H9 (cell line): ENCODE results near the gene ATM. TPM values are rescaled to one million over a fixed set of nuclear protein-coding genes. Genes with fewer than 3 reads are reported as not detected.

ENCODE experiments used
- DNase-seq: peaks from one replicate; pipeline ENCODE4 v3.0.0-alpha.2; 2017
- H2AFZ ChIP-seq: one replicate; pipeline ENCODE4 v1.6.1; 2013; ENCODE audit warnings: mild to moderate bottlenecking, low read length, control low read depth, moderate library complexity
- H2AK5ac ChIP-seq: 2 replicates; pipeline ENCODE4 v1.6.1; 2013; ENCODE audit warnings: low read length, control low read depth, mixed read lengths; ENCODE audit not compliant: insufficient read length
- H2BK120ac ChIP-seq: one replicate; pipeline ENCODE4 v1.6.1; 2013; ENCODE audit warnings: low read depth, mild to moderate bottlenecking, low read length, control low read depth, inconsistent platforms; ENCODE audit not compliant: poor library complexity, severe bottlenecking
- H2BK12ac ChIP-seq: 2 replicates; pipeline ENCODE4 v1.6.1; 2013; ENCODE audit warnings: low read length, control low read depth, mixed read lengths, low read depth; ENCODE audit not compliant: insufficient read length
- H2BK15ac ChIP-seq: 2 replicates; pipeline ENCODE4 v1.6.1; 2013; ENCODE audit warnings: low read depth, low read length, control low read depth
- H2BK20ac ChIP-seq: one replicate; pipeline ENCODE4 v1.6.1; 2013; ENCODE audit warnings: low read depth, mild to moderate bottlenecking, low read length, control low read depth, inconsistent platforms; ENCODE audit not compliant: poor library complexity, severe bottlenecking
- H2BK5ac ChIP-seq: 2 replicates; pipeline ENCODE4 v1.6.1; 2013; ENCODE audit warnings: low read length, control low read depth, mixed read lengths; ENCODE audit not compliant: insufficient read length
- H3K14ac ChIP-seq: 2 replicates; pipeline ENCODE4 v1.6.1; 2013; ENCODE audit warnings: low read length, control low read depth; ENCODE audit not compliant: insufficient read depth
- H3K18ac ChIP-seq: 2 replicates; pipeline ENCODE4 v1.6.1; 2013; ENCODE audit warnings: low read depth, mild to moderate bottlenecking, mixed read lengths, low read length, control low read depth; ENCODE audit not compliant: insufficient read length
- H3K23ac ChIP-seq: 2 replicates; pipeline ENCODE4 v1.6.1; 2013; ENCODE audit warnings: low read length, control low read depth, mixed read lengths, low read depth; ENCODE audit not compliant: insufficient read length
- H3K23me2 ChIP-seq: 2 replicates; pipeline ENCODE4 v1.6.1; 2013; ENCODE audit warnings: low read depth, mild to moderate bottlenecking, mixed read lengths, low read length, control low read depth; ENCODE audit not compliant: insufficient read length, poor library complexity, severe bottlenecking
- H3K27ac ChIP-seq: 2 replicates; pipeline ENCODE4 v1.5.1; 2013; ENCODE audit warnings: low read length, control low read depth, mixed read lengths, low read depth; ENCODE audit not compliant: insufficient read length
- H3K27me3 ChIP-seq: 2 replicates; pipeline ENCODE4 v1.6.1; 2013; ENCODE audit warnings: low read length, control low read depth, inconsistent platforms; ENCODE audit not compliant: insufficient read depth
- H3K4ac ChIP-seq: 2 replicates; pipeline ENCODE4 v1.6.1; 2013; ENCODE audit warnings: low read depth, mild to moderate bottlenecking, control low read depth, inconsistent platforms, low read length, moderate library complexity
- H3K4me1 ChIP-seq: 2 replicates; pipeline ENCODE4 v1.6.1; 2013; ENCODE audit warnings: low read length, control low read depth, inconsistent platforms; ENCODE audit not compliant: insufficient read depth
- H3K4me2 ChIP-seq: 2 replicates; pipeline ENCODE4 v1.6.1; 2013; ENCODE audit warnings: low read length, control low read depth, mixed read lengths; ENCODE audit not compliant: insufficient read length, insufficient read depth
- H3K56ac ChIP-seq: 2 replicates; pipeline ENCODE4 v1.6.1; 2013; ENCODE audit warnings: low read depth, mild to moderate bottlenecking, mixed read lengths, low read length, control low read depth; ENCODE audit not compliant: insufficient read length
- H3K79me1 ChIP-seq: 2 replicates; pipeline ENCODE4 v1.6.1; 2013; ENCODE audit warnings: low read depth, mild to moderate bottlenecking, moderate library complexity, low read length, control low read depth, inconsistent platforms; ENCODE audit not compliant: insufficient read depth, poor library complexity, severe bottlenecking
- H3K79me2 ChIP-seq: 2 replicates; pipeline ENCODE4 v1.6.1; 2013; ENCODE audit warnings: low read length, control low read depth, inconsistent platforms; ENCODE audit not compliant: insufficient read depth
- H3K9ac ChIP-seq: 2 replicates; pipeline ENCODE4 v1.6.1; 2013; ENCODE audit warnings: low read length, control low read depth, mixed read lengths; ENCODE audit not compliant: insufficient read length; ENCODE audit errors: extremely low read depth
- H3K9me3 ChIP-seq: one replicate; pipeline ENCODE4 v1.6.1; 2013; ENCODE audit warnings: low read depth, low read length, inconsistent platforms; ENCODE audit not compliant: control insufficient read depth
- H3T11ph ChIP-seq: one replicate; pipeline ENCODE4 v1.6.1; 2013; ENCODE audit warnings: mild to moderate bottlenecking, low read length, control low read depth, inconsistent platforms
- H4K20me1 ChIP-seq: one replicate; pipeline ENCODE4 v1.6.1; 2013; ENCODE audit not compliant: control insufficient read depth, insufficient read length, insufficient read depth
- H4K5ac ChIP-seq: 2 replicates; pipeline ENCODE4 v1.6.1; 2013; ENCODE audit warnings: low read depth, mild to moderate bottlenecking, mixed read lengths, low read length, control low read depth; ENCODE audit not compliant: insufficient read length
- H4K8ac ChIP-seq: replicated peaks from 2 replicates; pipeline ENCODE4 v1.6.1; 2013; ENCODE audit warnings: low read length, control low read depth, mixed read lengths, low read depth; ENCODE audit not compliant: insufficient read length
- H4K91ac ChIP-seq: 2 replicates; pipeline ENCODE4 v1.6.1; 2013; ENCODE audit warnings: low read depth, mild to moderate bottlenecking, moderate library complexity, mixed read lengths, low read length, control low read depth; ENCODE audit not compliant: insufficient read length
- H3K27ac Mint-ChIP-seq, 3 experiments: 2 replicates in 2 of 3; 3 replicates in 1 of 3; pipeline ENCODE4 v1.8.0; 2020 to 2021; ENCODE audit warnings: mixed read lengths in 3 of 3, mild to moderate bottlenecking in 1 of 3, moderate library complexity in 1 of 3
- H3K27me3 Mint-ChIP-seq: 2 replicates; pipeline ENCODE4 v1.8.0; 2021; ENCODE audit warnings: low read depth, mild to moderate bottlenecking, moderate library complexity, mixed read lengths
- H3K36me3 Mint-ChIP-seq, 3 experiments: 2 replicates in 2 of 3; 3 replicates in 1 of 3; pipeline ENCODE4 v1.8.0; 2020 to 2021; ENCODE audit warnings: low read depth in 3 of 3, mixed read lengths in 3 of 3; ENCODE audit not compliant: insufficient read depth in 1 of 3
- H3K4me1 Mint-ChIP-seq, 2 experiments: 2 replicates each; pipeline ENCODE4 v1.8.0; 2020; ENCODE audit warnings: mixed read lengths in 2 of 2
- H3K4me3 Mint-ChIP-seq, 2 experiments: 2 replicates in 1 of 2; 3 replicates in 1 of 2; pipeline ENCODE4 v1.8.0; 2020 to 2021; ENCODE audit warnings: mild to moderate bottlenecking in 2 of 2, mixed read lengths in 2 of 2, moderate library complexity in 1 of 2
- H3K9me3 Mint-ChIP-seq, 2 experiments: 2 replicates in 1 of 2; 3 replicates in 1 of 2; pipeline ENCODE4 v1.8.0; 2020; ENCODE audit warnings: mild to moderate bottlenecking in 2 of 2, mixed read lengths in 2 of 2, moderate library complexity in 1 of 2
- WGBS: extraction: QIAGEN DNeasy Blood & Tissue Kit; methylation state at CpG from one replicate; pipeline ENCODE4 v1.1.7; 2013; ENCODE audit warnings: missing lambda C conversion rate, low lambda C conversion rate, mixed read lengths; ENCODE audit not compliant: insufficient read length; ENCODE audit errors: extremely low coverage; 5-methylcytosine and 5-hydroxymethylcytosine counted together
- total RNA-seq: library from RNA; stranded (reverse); gene quantifications from 2 replicates; pipeline ENCODE4 v1.2.1, GENCODE V29; 2021
- TF ChIP-seq, protein P1 (sequence below): fragments of 200-600 bp; sonication (generic); conservative IDR thresholded peaks from 3 replicates; pipeline ENCODE4 v1.8.0; 2021; ENCODE audit warnings: antibody characterized with exemption, mild to moderate bottlenecking

ATM gene
- total RNA-seq, 1 experiment from 2014 or later: 58.9 TPM

- Histone ChIP-seq H2BK15ac (no peak overlapping the region), H3K18ac (no peak overlapping the region), H3K14ac (no peak overlapping the region), H3K79me2 (no peaks in the 10 kb centered on the region), H2BK120ac (no peak overlapping the region), H3K4me2 (no peak overlapping the region), H4K5ac (no peak overlapping the region), H2AK5ac (no peak overlapping the region), H3K4ac (no peak overlapping the region), H4K91ac (no peak overlapping the region), H3K23me2 (no peaks in the 10 kb centered on the region), H2BK5ac (no peak overlapping the region), H3K27ac (no peak overlapping the region), H3K79me1 (no peaks in the 10 kb centered on the region), H3K9ac (no peak overlapping the region), H3T11ph (no peak overlapping the region), H3K23ac (no peak overlapping the region), H3K27me3 (no peaks in the 10 kb centered on the region), H4K20me1 (no peaks in the 10 kb centered on the region), H2BK12ac (no peak overlapping the region), H3K9me3 (no peaks in the 10 kb centered on the region), H3K56ac (no peak overlapping the region), H2BK20ac (no peak overlapping the region), H2AFZ (no peak overlapping the region), H3K4me1 (no peaks in the 10 kb centered on the region), H4K8ac (no peak overlapping the region)
- no CpG with 5 or more reads among the region's 5 CpGs for WGBS
- Mint-ChIP-seq H3K4me3 (no peak overlapping the region), H3K9me3 (no peaks in the 10 kb centered on the region; a peak in 2 of 5 replicates), H3K4me1 (no peaks in the 10 kb centered on the region), H3K36me3 (no peaks in the 10 kb centered on the region), H3K27ac (no peak overlapping the region), H3K27me3 (no peaks in the 10 kb centered on the region)
- TF ChIP-seq, protein P1, sequence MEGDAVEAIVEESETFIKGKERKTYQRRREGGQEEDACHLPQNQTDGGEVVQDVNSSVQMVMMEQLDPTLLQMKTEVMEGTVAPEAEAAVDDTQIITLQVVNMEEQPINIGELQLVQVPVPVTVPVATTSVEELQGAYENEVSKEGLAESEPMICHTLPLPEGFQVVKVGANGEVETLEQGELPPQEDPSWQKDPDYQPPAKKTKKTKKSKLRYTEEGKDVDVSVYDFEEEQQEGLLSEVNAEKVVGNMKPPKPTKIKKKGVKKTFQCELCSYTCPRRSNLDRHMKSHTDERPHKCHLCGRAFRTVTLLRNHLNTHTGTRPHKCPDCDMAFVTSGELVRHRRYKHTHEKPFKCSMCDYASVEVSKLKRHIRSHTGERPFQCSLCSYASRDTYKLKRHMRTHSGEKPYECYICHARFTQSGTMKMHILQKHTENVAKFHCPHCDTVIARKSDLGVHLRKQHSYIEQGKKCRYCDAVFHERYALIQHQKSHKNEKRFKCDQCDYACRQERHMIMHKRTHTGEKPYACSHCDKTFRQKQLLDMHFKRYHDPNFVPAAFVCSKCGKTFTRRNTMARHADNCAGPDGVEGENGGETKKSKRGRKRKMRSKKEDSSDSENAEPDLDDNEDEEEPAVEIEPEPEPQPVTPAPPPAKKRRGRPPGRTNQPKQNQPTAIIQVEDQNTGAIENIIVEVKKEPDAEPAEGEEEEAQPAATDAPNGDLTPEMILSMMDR: no peak
- no peak for DNase-seq
These were observed 165.7 kb downstream of the ATM start for GRCh38 chr11:108388576-108388975.
